Large intestine (tissue), 3 donors: Measurements from ENCODE around the gene CLN6. TPM values are rescaled to one million over a fixed set of nuclear protein-coding genes. Genes with fewer than 3 reads are reported as not detected.
"Not testable (repeated sequence)": the region's sequence is repeated elsewhere in the genome, so short reads cannot be mapped to it uniquely, and the experiment has no call there.

ENCODE experiments used
- DNase-seq, 2 donors: peaks; one replicate each; pipeline versions ENCODE4 v3.0.0 to v3.0.0-alpha.2; 2013
- H3K27ac ChIP-seq: one replicate; pipeline ENCODE4 v1.5.1; 2013; ENCODE audit warnings: low read length
- H3K27me3 ChIP-seq: 2 replicates; pipeline ENCODE4 v1.6.1; 2013; ENCODE audit warnings: low read length; ENCODE audit not compliant: control insufficient read depth, insufficient read depth
- H3K36me3 ChIP-seq: 2 replicates; pipeline ENCODE4 v1.6.1; 2013; ENCODE audit warnings: low read length; ENCODE audit not compliant: control insufficient read depth, insufficient read depth
- H3K4me1 ChIP-seq: one replicate; pipeline ENCODE4 v1.6.1; 2013; ENCODE audit warnings: low read length; ENCODE audit not compliant: control insufficient read depth, insufficient read depth
- H3K4me3 ChIP-seq: one replicate; pipeline ENCODE4 v1.5.1; 2013; ENCODE audit warnings: low read length
- H3K9me3 ChIP-seq: one replicate; pipeline ENCODE4 v1.6.1; 2013; ENCODE audit warnings: mild to moderate bottlenecking, low read depth, low read length, moderate library complexity; ENCODE audit not compliant: control insufficient read depth
- WGBS: methylation state at CpG from one replicate; pipeline ENCODE4 v1.1.5; 2013; ENCODE audit warnings: low lambda C conversion rate; ENCODE audit not compliant: insufficient coverage; 5-methylcytosine and 5-hydroxymethylcytosine counted together
- polyA plus RNA-seq: library from polyadenylated mRNA; unstranded; fragments of 120-200 nt; gene quantifications from one replicate; pipeline ENCODE4 v1.2.1, GENCODE V29; 2013

Gene CLN6
- polyA plus RNA-seq, 1 donor = 52.8 TPM

GRCh38 chr15:68173119-68173518 lies 56.4 kb downstream of the CLN6 start:
- peaks cover 29% of the 10 kb centered on the region for H3K36me3 ChIP-seq
- H3K9me3 ChIP-seq = no peaks in the 10 kb centered on the region
- WGBS = no CpG with 5 or more reads among the region's 4 CpGs
- no peak overlapping the region for H3K4me3 ChIP-seq
- no peak overlapping the region for H3K27ac ChIP-seq
- H3K27me3 ChIP-seq = no peaks in the 10 kb centered on the region
- peaks cover 5% of the 10 kb centered on the region for H3K4me1 ChIP-seq
- no peak for DNase-seq

- no CpG with 5 or more reads among the region's 2 CpGs for WGBS
These were observed 57.5 kb downstream of the CLN6 start for GRCh38 chr15:68172037-68172436.

GRCh38 chr15:68166847-68167246 lies 62.7 kb downstream of the CLN6 start:
- DNase-seq = no peak
- Histone ChIP-seq H3K36me3 (peaks cover 11% of the 10 kb centered on the region), H3K27ac (no peak overlapping the region), H3K4me1 (peaks cover 5% of the 10 kb centered on the region), H3K9me3 (peaks cover 3% of the 10 kb centered on the region), H3K27me3 (no peaks in the 10 kb centered on the region), H3K4me3 (no peak overlapping the region)
- no CpG with 5 or more reads among the region's 4 CpGs for WGBS

More at GRCh38 chr15:68172037-68172436, 57.5 kb downstream of the CLN6 start:
- not testable (repeated sequence) for DNase-seq, H3K27me3 ChIP-seq, H3K4me3 ChIP-seq, H3K27ac ChIP-seq, H3K4me1 ChIP-seq, H3K9me3 ChIP-seq
- peaks cover 19% of the 10 kb centered on the region for H3K36me3 ChIP-seq

GRCh38 chr15:68163191-68163590 lies 66.3 kb downstream of the CLN6 start:
- Histone ChIP-seq H3K36me3 (peaks cover 23% of the 10 kb centered on the region), H3K27me3 (no peaks in the 10 kb centered on the region)

GRCh38 chr15:68158046-68158628 lies 71.4 kb downstream of the CLN6 start:
- no peaks in the 10 kb centered on the region for H3K4me1 ChIP-seq
- H3K36me3 ChIP-seq = peaks cover 31% of the 10 kb centered on the region
- peaks cover 3% of the 10 kb centered on the region for H3K9me3 ChIP-seq
- DNase-seq = peak in 1 of 2 donors; percentile 23
- 67% methylated on average over 3 of the region's 3 CpGs for WGBS
- H3K4me3 ChIP-seq = no peak overlapping the region
- H3K27ac ChIP-seq = no peak overlapping the region
- no peaks in the 10 kb centered on the region for H3K27me3 ChIP-seq

More at GRCh38 chr15:68163191-68163590, 66.3 kb downstream of the CLN6 start:
- no peaks in the 10 kb centered on the region for H3K4me1 ChIP-seq
- no peak for DNase-seq
- peaks cover 3% of the 10 kb centered on the region for H3K9me3 ChIP-seq
- no peak overlapping the region for H3K27ac ChIP-seq
- no peak overlapping the region for H3K4me3 ChIP-seq

GRCh38 chr15:68157074-68157473 lies 72.5 kb downstream of the CLN6 start:
- H3K36me3 ChIP-seq = peaks cover 25% of the 10 kb centered on the region
- H3K27ac ChIP-seq = no peak overlapping the region

More at GRCh38 chr15:68157074-68157473, 72.5 kb downstream of the CLN6 start:
- no peaks in the 10 kb centered on the region for H3K9me3 ChIP-seq
- no peaks in the 10 kb centered on the region for H3K4me1 ChIP-seq
- no peak for DNase-seq
- no CpG with 5 or more reads among the region's 1 CpG for WGBS
- H3K27me3 ChIP-seq = no peaks in the 10 kb centered on the region
- H3K4me3 ChIP-seq = no peak overlapping the region

Other genes starting within 250 kb of the CLN6 start
- 46.5 TPM for gene PIAS1, start 175.4 kb downstream of the CLN6 start, polyA plus RNA-seq
- gene CALML4, start 24.4 kb downstream of the CLN6 start, polyA plus RNA-seq = 170 TPM
- gene FEM1B, start 48.0 kb upstream of the CLN6 start, polyA plus RNA-seq = 49.3 TPM
- 1.8 TPM for gene ITGA11, start 202.4 kb upstream of the CLN6 start, polyA plus RNA-seq